A375 (cell line): ENCODE results near the gene FAIM2. TPM values are rescaled to one million over a fixed set of nuclear protein-coding genes. Genes with fewer than 3 reads are reported as not detected.

Source experiments
- total RNA-seq: library from RNA; depleted of rRNA; stranded (reverse); fragments of >200 nt; shearing (Covaris generic); gene quantifications from 2 replicates; pipeline ENCODE4 v1.2.3, GENCODE V29; 2014; rRNA removed

FAIM2 gene
- total RNA-seq, result 1.3 and 2.4 TPM in 2 replicates

GRCh38 chr12:49903700-49904423, at the start of gene FAIM2:
Gene FAIM2 (minus strand): TSS chr12:49903900. CDS start chr12:49903792, 108 bp downstream.

GRCh38 chr12:49950273-49951251, 46.9 kb upstream of the FAIM2 start, which contains the start of gene AQP2:
Gene AQP2 (plus strand): TSS chr12:49950737. CDS start chr12:49950831, 94 bp downstream.

GRCh38 chr12:49842519-49843352, 61.0 kb downstream of the FAIM2 start, which contains the start of gene BCDIN3D:
Gene BCDIN3D (minus strand): TSS chr12:49843106. CDS start chr12:49843087, 19 bp downstream.

GRCh38 chr12:49828133-49829091, 75.3 kb downstream of the FAIM2 start, which contains the start of gene NCKAP5L:
Gene NCKAP5L (minus strand): TSS chr12:49828413. CDS start chr12:49804044, 24,369 bp downstream.

Other genes with a start within 250 kb of the FAIM2 start
- 25.5 and 26.9 TPM in 2 replicates for gene FMNL3, start 196.5 kb downstream of the FAIM2 start, total RNA-seq
- 226 and 240 TPM in 2 replicates for gene TMBIM6, start 162.3 kb downstream of the FAIM2 start, total RNA-seq
- gene NCKAP5L, start 75.5 kb downstream of the FAIM2 start, total RNA-seq, result 26.8 and 29.4 TPM in 2 replicates
- gene BCDIN3D, start 60.8 kb downstream of the FAIM2 start, total RNA-seq, result 3.9 and 4.1 TPM in 2 replicates
- not detected in 2 replicates for gene AQP2, start 46.8 kb upstream of the FAIM2 start, total RNA-seq
- gene AQP5, start 58.0 kb upstream of the FAIM2 start, total RNA-seq, result 0.49 and 0.69 TPM in 2 replicates
- 0.26 and 0.88 TPM in 2 replicates for gene AQP6, start 69.0 kb upstream of the FAIM2 start, total RNA-seq
- 77.8 and 85.3 TPM in 2 replicates for gene RACGAP1, start 121.6 kb upstream of the FAIM2 start, total RNA-seq
- 5.9 and 7.6 TPM in 2 replicates for gene ASIC1, start 153.7 kb upstream of the FAIM2 start, total RNA-seq
- 154 and 178 TPM in 2 replicates for gene SMARCD1, start 181.4 kb upstream of the FAIM2 start, total RNA-seq
- 0.53 and 1.0 TPM in 2 replicates for gene GPD1, start 200.1 kb upstream of the FAIM2 start, total RNA-seq
- gene COX14, start 208.3 kb upstream of the FAIM2 start, total RNA-seq, result 60.2 and 74.1 TPM in 2 replicates